HG02981 (cell line): ENCODE measurements around the gene TTLL10.
"Not testable (repeated sequence)": the region's sequence is repeated elsewhere in the genome, so short reads cannot be mapped to it uniquely, and the experiment has no call there.

Source experiments
- ATAC-seq: cut with Tn5 transposase; IDR thresholded peaks from one replicate; pipeline ENCODE4 v1.9.1; 2021; ENCODE audit warnings: mild to moderate bottlenecking, moderate library complexity; ENCODE audit not compliant: unreplicated experiment

The TTLL10 gene

GRCh38 chr1:1170215-1171091, 3.2 kb upstream of the TTLL10 start:
- no peak for ATAC-seq

- no peak for ATAC-seq
These were observed 2.5 kb upstream of the TTLL10 start for GRCh38 chr1:1171161-1171545.

- ATAC-seq: no peak
These were observed 1.9 kb upstream of the TTLL10 start for GRCh38 chr1:1171546-1172340.

- no peak for ATAC-seq
These were observed 453 bp upstream of the TTLL10 start for GRCh38 chr1:1173061-1173792.

GRCh38 chr1:1175221-1176062, 1.8 kb downstream of the TTLL10 start:
- ATAC-seq: no peak

GRCh38 chr1:1176063-1176761, 2.5 kb downstream of the TTLL10 start:
- not testable (repeated sequence) for ATAC-seq

GRCh38 chr1:1176931-1177330, 3.3 kb downstream of the TTLL10 start:
- no peak for ATAC-seq

GRCh38 chr1:1177452-1178206, 3.9 kb downstream of the TTLL10 start:
- ATAC-seq: no peak

- ATAC-seq: no peak
These were observed 5.2 kb downstream of the TTLL10 start for GRCh38 chr1:1178794-1179331.

- ATAC-seq: no peak
These were observed 5.8 kb downstream of the TTLL10 start for GRCh38 chr1:1179346-1179982.

- ATAC-seq: no peak
These were observed 6.5 kb downstream of the TTLL10 start for GRCh38 chr1:1179983-1180861.

- no peak for ATAC-seq
These were observed 7.7 kb downstream of the TTLL10 start for GRCh38 chr1:1181129-1181937.

- ATAC-seq: no peak
These were observed 8.3 kb downstream of the TTLL10 start for GRCh38 chr1:1181938-1182410.

- ATAC-seq: no peak
These were observed 9.0 kb downstream of the TTLL10 start for GRCh38 chr1:1182491-1183220.

GRCh38 chr1:1183221-1183747, 9.6 kb downstream of the TTLL10 start:
- ATAC-seq: no peak
